Ishikawa (cell line): Measurements from ENCODE around the gene HMX1.

Source experiments
- CEBPB ChIP-seq: IDR thresholded peaks from 2 replicates; pipeline ENCODE4 v1.6.1; 2012
- EP300 ChIP-seq: IDR thresholded peaks from 2 replicates; pipeline ENCODE4 v1.6.1; 2012; ENCODE audit warnings: borderline replicate concordance
- FOXM1 ChIP-seq: IDR thresholded peaks from 2 replicates; pipeline ENCODE4 v1.6.1; 2012; ENCODE audit warnings: low read depth, borderline replicate concordance
- MAX ChIP-seq: IDR thresholded peaks from 2 replicates; pipeline ENCODE4 v1.6.1; 2012
- NFIC ChIP-seq: IDR thresholded peaks from 2 replicates; pipeline ENCODE4 v1.6.1; 2012
- REST ChIP-seq: IDR thresholded peaks from 2 replicates; pipeline ENCODE4 v1.6.1; 2012; ENCODE audit warnings: low read depth, mild to moderate bottlenecking
- TAF1 ChIP-seq: IDR thresholded peaks from 2 replicates; pipeline ENCODE4 v1.6.1; 2012; ENCODE audit warnings: low read depth, mild to moderate bottlenecking
- TCF12 ChIP-seq: IDR thresholded peaks from 2 replicates; pipeline ENCODE4 v1.6.1; 2012; ENCODE audit warnings: low read depth
- TEAD4 ChIP-seq: IDR thresholded peaks from 2 replicates; pipeline ENCODE4 v1.6.1; 2012

- no peak for TF ChIP-seq REST
- TF ChIP-seq FOXM1 = no peak
- no peak for TF ChIP-seq MAX
- no peak for TF ChIP-seq TEAD4
- TF ChIP-seq EP300 = no peak
- TF ChIP-seq NFIC = no peak
- no peak for TF ChIP-seq CEBPB
- no peak for TF ChIP-seq TAF1
- TF ChIP-seq TCF12 = no peak
Observed at GRCh38 chr4:8830611-8831200, 40.9 kb downstream of the HMX1 start.
